Activated CD4-positive, alpha-beta T cell treated with anti-CD3 and anti-CD28 coated beads, Interleukin-2, amount 10 ng/mL, durations not matched to agents 7 days and 5 days (primary cell): ENCODE data around the gene SFXN2. TPM values are rescaled to one million over a fixed set of nuclear protein-coding genes. Genes with fewer than 3 reads are reported as not detected.

Experiments
- CTCF ChIA-PET: fragments of 350-600 bp; sonication (Branson Sonifier 250); formaldehyde crosslinking; loops from one replicate; lab custom pipeline; 2021; ENCODE audit warnings: antibody characterized with exemption; lab: Charles Lee
- POLR2A ChIA-PET: fragments of 350-600 bp; sonication (Branson Sonifier 250); formaldehyde crosslinking; loops from one replicate; lab custom pipeline; 2021; ENCODE audit warnings: antibody characterized with exemption; lab: Charles Lee
- DNase-seq: peaks from one replicate; pipeline ENCODE4 v3.0.0-alpha.2; 2020
- H3K27ac Mint-ChIP-seq: one replicate; pipeline ENCODE4 v1.8.0; 2021; ENCODE audit warnings: mild to moderate bottlenecking, moderate library complexity, mixed read lengths
- H3K27me3 Mint-ChIP-seq: one replicate; pipeline ENCODE4 v1.8.0; 2021; ENCODE audit warnings: mixed read lengths
- H3K36me3 Mint-ChIP-seq: one replicate; pipeline ENCODE4 v1.8.0; 2021; ENCODE audit warnings: low read depth, mixed read lengths
- H3K4me1 Mint-ChIP-seq: one replicate; pipeline ENCODE4 v1.8.0; 2021; ENCODE audit warnings: mixed read lengths
- H3K4me3 Mint-ChIP-seq: one replicate; pipeline ENCODE4 v1.8.0; 2021; ENCODE audit warnings: mild to moderate bottlenecking, moderate library complexity, mixed read lengths
- H3K9me3 Mint-ChIP-seq: one replicate; pipeline ENCODE4 v1.8.0; 2021; ENCODE audit warnings: mixed read lengths
- total RNA-seq, 2 experiments: library from RNA; stranded (reverse); gene quantifications; one replicate each; pipeline ENCODE4 v1.2.3, GENCODE V29; 2021

The SFXN2 gene
- total RNA-seq, 2 experiments from 2014 or later, result 20.7 to 23.6 TPM

DNA sequence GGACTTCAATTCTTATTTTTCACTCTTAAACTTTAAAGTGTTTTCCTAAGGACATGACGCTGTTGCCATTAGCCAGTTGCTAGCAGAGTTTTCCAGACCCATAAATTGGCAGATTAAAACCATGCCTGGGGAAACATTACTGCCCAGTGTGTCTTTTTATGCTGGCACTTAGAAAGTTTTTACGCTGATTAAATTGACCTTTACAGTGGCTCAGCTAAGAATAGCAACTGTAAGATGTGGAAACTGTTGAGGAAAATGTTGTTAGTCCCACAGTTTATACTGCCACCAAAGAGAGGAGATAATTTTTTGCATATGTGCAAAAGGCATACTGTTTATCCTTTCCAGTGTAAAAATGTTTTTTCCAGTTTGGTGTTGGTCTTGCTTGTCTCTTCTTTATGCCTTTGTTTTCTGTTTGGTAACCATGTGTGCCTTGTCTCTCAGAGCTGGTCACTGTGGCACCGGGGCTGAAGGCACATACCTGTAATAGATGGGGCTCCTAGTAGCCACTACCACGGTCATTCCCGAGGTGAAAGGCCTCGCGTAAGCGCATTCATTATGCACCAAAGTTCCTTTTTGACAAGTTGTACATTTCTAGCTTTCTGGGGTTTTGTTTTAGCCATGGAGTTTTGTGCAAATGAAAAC, 77.4 kb downstream of the SFXN2 start:
- Mint-ChIP-seq H3K9me3 (peaks cover 4% of the 10 kb centered on the region), H3K36me3 (peaks cover 10% of the 10 kb centered on the region), H3K27me3 (no peaks in the 10 kb centered on the region), H3K4me1 (peaks cover 23% of the 10 kb centered on the region), H3K4me3 (no peak overlapping the region), H3K27ac (no peak overlapping the region)
- CTCF ChIA-PET, result no interaction called here
- POLR2A ChIA-PET, result no interaction called here
- DNase-seq, result no peak

Other genes starting within 250 kb of the SFXN2 start
- 10 to 100 TPM; 76.1 to 84.5 TPM for gene ACTR1A, start 211.9 kb upstream of the SFXN2 start, total RNA-seq
- 10 to 100 TPM; 13.4 to 14.2 TPM for gene SUFU, start 210.7 kb upstream of the SFXN2 start, total RNA-seq
- 10 to 100 TPM; 40.2 to 42.7 TPM for gene TRIM8, start 70.2 kb upstream of the SFXN2 start, total RNA-seq
- gene ARL3, start 239 bp upstream of the SFXN2 start, total RNA-seq, result 1 to 10 TPM; 4.4 to 5.0 TPM
- gene WBP1L, start 29.3 kb downstream of the SFXN2 start, total RNA-seq, result 10 to 100 TPM; 30.2 to 31.4 TPM
- gene CYP17A1, start 122.8 kb downstream of the SFXN2 start, total RNA-seq, result not detected
- 10 to 100 TPM; 10.7 to 13.0 TPM for gene BORCS7, start 139.6 kb downstream of the SFXN2 start, total RNA-seq
- under 1 TPM; 0.48 to 0.60 TPM for gene AS3MT, start 154.8 kb downstream of the SFXN2 start, total RNA-seq
- gene CNNM2, start 203.7 kb downstream of the SFXN2 start, total RNA-seq, result 1 to 10 TPM; 6.2 to 6.3 TPM